Loucy (cell line): ENCODE results near the gene EXTL1.

ENCODE experiments used
- EZH2phosphoT487 ChIP-seq: fragments of 200-600 bp; IDR thresholded peaks from 2 replicates; pipeline ENCODE4 v1.6.1; 2018; ENCODE audit warnings: antibody characterized with exemption, mild to moderate bottlenecking, moderate library complexity, borderline replicate concordance
- TF ChIP-seq, protein P1 (sequence below): fragments of 200-600 bp; sonication (generic); conservative IDR thresholded peaks from 2 replicates; pipeline ENCODE4 v1.5.1; 2014; ENCODE audit warnings: mild to moderate bottlenecking, antibody characterized with exemption, low read length

DNA sequence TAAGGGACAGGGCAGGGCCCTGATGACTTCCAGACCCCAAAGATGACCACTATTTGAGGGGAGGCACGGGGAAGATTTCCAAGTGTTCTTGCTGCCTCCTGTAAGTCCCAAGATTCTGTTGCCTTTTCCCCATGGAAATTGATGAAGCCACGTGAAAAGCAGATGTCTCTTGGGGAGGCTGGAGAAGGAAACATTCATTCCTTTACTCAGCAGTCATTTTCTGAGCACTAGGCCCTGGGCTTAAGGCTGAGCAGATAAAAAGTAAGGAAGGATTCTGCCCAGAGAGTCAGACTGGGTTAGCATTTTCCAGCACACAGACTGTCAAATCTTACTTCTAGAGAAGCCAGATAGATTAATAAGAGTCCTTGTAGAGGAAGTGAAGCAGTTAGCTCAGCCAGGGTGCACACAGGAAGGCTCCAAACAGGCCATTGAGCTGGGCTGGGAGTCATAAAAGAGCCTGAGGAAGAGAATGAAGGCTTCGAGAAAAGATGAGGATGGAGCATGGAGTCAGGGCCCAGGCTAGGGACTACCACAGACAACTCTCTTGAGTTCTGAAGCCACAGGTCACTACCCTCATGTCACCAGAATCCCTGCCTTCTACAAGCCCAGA, 10.1 kb downstream of the EXTL1 start:
- TF ChIP-seq, protein P1, sequence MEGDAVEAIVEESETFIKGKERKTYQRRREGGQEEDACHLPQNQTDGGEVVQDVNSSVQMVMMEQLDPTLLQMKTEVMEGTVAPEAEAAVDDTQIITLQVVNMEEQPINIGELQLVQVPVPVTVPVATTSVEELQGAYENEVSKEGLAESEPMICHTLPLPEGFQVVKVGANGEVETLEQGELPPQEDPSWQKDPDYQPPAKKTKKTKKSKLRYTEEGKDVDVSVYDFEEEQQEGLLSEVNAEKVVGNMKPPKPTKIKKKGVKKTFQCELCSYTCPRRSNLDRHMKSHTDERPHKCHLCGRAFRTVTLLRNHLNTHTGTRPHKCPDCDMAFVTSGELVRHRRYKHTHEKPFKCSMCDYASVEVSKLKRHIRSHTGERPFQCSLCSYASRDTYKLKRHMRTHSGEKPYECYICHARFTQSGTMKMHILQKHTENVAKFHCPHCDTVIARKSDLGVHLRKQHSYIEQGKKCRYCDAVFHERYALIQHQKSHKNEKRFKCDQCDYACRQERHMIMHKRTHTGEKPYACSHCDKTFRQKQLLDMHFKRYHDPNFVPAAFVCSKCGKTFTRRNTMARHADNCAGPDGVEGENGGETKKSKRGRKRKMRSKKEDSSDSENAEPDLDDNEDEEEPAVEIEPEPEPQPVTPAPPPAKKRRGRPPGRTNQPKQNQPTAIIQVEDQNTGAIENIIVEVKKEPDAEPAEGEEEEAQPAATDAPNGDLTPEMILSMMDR, result no peak
- TF ChIP-seq EZH2phosphoT487, result no peak
